ENCODE data around the gene MT1H. TPM values are rescaled to one million over a fixed set of nuclear protein-coding genes. Genes with fewer than 3 reads are reported as not detected.

The MT1H gene
- total RNA-seq, 1 donor: not detected

DNA sequence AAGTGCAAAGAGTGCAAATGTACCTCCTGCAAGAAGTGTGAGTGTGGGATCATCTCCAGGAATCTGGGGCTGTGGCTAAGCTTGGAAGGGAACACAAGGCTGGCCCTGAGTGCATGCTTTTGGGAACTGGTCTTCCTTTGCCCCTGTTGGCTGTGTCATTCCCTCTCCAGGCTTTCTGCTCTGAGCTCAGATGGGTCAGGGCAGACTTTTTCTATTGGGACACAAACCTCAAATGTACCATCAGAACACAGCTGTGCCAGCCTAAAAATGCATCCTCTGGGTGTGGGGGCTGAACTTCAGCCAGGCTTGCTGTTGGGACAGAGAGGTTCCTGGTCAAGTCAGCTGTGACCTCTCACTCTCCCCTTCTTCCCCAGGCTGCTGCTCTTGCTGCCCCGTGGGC lies 17.0 kb upstream of the MT1H start:
- H3K27ac ChIP-seq (ENCODE audit: low read depth, low read length): no peak overlapping the region
- no peak overlapping the region for H3K4me3 ChIP-seq (ENCODE audit: insufficient read depth, low read length)
- no peaks in the 10 kb centered on the region for H3K79me2 ChIP-seq (ENCODE audit: insufficient read depth, low read length)
- no peaks in the 10 kb centered on the region for H4K20me1 ChIP-seq (ENCODE audit: insufficient read depth, low read length)
- H3K27me3 ChIP-seq (ENCODE audit: insufficient read depth, low read length): peaks cover 35% of the 10 kb centered on the region
- no peak overlapping the region for H3K4me2 ChIP-seq (ENCODE audit: insufficient read depth, low read length)
- H2AFZ ChIP-seq (ENCODE audit: low read length): no peak overlapping the region
- no peaks in the 10 kb centered on the region for H3K36me3 ChIP-seq (ENCODE audit: insufficient read depth, low read length)
- H3K4me1 ChIP-seq (ENCODE audit: insufficient read depth, low read length): peaks cover under 1% of the 10 kb centered on the region
- H3K9me3 ChIP-seq (ENCODE audit: low read depth, low read length): no peaks in the 10 kb centered on the region
- TF ChIP-seq, protein P1, sequence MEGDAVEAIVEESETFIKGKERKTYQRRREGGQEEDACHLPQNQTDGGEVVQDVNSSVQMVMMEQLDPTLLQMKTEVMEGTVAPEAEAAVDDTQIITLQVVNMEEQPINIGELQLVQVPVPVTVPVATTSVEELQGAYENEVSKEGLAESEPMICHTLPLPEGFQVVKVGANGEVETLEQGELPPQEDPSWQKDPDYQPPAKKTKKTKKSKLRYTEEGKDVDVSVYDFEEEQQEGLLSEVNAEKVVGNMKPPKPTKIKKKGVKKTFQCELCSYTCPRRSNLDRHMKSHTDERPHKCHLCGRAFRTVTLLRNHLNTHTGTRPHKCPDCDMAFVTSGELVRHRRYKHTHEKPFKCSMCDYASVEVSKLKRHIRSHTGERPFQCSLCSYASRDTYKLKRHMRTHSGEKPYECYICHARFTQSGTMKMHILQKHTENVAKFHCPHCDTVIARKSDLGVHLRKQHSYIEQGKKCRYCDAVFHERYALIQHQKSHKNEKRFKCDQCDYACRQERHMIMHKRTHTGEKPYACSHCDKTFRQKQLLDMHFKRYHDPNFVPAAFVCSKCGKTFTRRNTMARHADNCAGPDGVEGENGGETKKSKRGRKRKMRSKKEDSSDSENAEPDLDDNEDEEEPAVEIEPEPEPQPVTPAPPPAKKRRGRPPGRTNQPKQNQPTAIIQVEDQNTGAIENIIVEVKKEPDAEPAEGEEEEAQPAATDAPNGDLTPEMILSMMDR (IDR thresholded peaks at IDR 0.05; ENCODE audit: extremely low read depth, low read depth, low read length): no peak
- DNase-seq (ENCODE audit: insufficient read length, low spot score, missing footprints): no peak

DNA sequence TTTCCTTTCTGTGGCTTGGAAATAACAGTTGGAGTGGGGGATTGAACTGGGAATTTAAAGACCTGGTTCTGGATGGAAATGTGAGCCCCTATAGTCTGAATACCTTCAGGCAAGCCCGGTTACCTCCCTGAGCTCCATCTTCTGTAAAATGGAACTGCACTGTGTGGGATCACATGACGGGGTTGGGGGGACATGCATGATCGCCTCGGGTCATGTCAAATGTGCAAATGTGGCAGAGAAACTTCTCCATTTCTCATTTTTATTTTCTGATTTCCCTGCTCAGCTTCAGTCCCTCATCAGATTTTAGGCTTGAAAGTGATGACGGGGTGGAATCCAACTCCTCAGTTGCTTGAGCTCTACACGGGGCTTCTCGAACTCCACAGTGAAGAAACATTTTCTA lies 16.4 kb upstream of the MT1H start:
- no peaks in the 10 kb centered on the region for H4K20me1 ChIP-seq (ENCODE audit: insufficient read depth, low read length)
- H3K27ac ChIP-seq (ENCODE audit: low read depth, low read length): no peak overlapping the region
- TF ChIP-seq, protein P1 (IDR thresholded peaks at IDR 0.05; ENCODE audit: extremely low read depth, low read depth, low read length): no peak
- H3K4me1 ChIP-seq (ENCODE audit: insufficient read depth, low read length): peaks cover 7% of the 10 kb centered on the region
- no peaks in the 10 kb centered on the region for H3K36me3 ChIP-seq (ENCODE audit: insufficient read depth, low read length)
- no peak for DNase-seq (ENCODE audit: insufficient read length, low spot score, missing footprints)
- H2AFZ ChIP-seq (ENCODE audit: low read length): no peak overlapping the region
- H3K4me3 ChIP-seq (ENCODE audit: insufficient read depth, low read length): no peak overlapping the region
- no peaks in the 10 kb centered on the region for H3K9me3 ChIP-seq (ENCODE audit: low read depth, low read length)
- no peaks in the 10 kb centered on the region for H3K79me2 ChIP-seq (ENCODE audit: insufficient read depth, low read length)
- no peak overlapping the region for H3K4me2 ChIP-seq (ENCODE audit: insufficient read depth, low read length)
- peaks cover 35% of the 10 kb centered on the region for H3K27me3 ChIP-seq (ENCODE audit: insufficient read depth, low read length)

GRCh38 chr16:56657555-56658326 lies 11.9 kb upstream of the MT1H start, which contains the start of gene MT1F:
Gene MT1F, plus strand, starts transcription at chr16:56657959. Its CDS starts 100 bp downstream, at chr16:56658059.
- TF ChIP-seq, protein P1 (IDR thresholded peaks at IDR 0.05; ENCODE audit: extremely low read depth, low read depth, low read length): no peak
- no peaks in the 10 kb centered on the region for H4K20me1 ChIP-seq (ENCODE audit: insufficient read depth, low read length)
- peak within 1 kb of the TSS; percentile 62 for H2AFZ ChIP-seq (ENCODE audit: low read length)
- H3K4me3 ChIP-seq (ENCODE audit: insufficient read depth, low read length): peak within 1 kb of the TSS; percentile 54
- no peak for DNase-seq (ENCODE audit: insufficient read length, low spot score, missing footprints)
- H3K79me2 ChIP-seq (ENCODE audit: insufficient read depth, low read length): no peaks in the 10 kb centered on the region
- H3K27me3 ChIP-seq (ENCODE audit: insufficient read depth, low read length): peaks cover 54% of the 10 kb centered on the region
- peaks cover 7% of the 10 kb centered on the region for H3K4me1 ChIP-seq (ENCODE audit: insufficient read depth, low read length)
- no peaks in the 10 kb centered on the region for H3K36me3 ChIP-seq (ENCODE audit: insufficient read depth, low read length)
- no peaks in the 10 kb centered on the region for H3K9me3 ChIP-seq (ENCODE audit: low read depth, low read length)
- H3K27ac ChIP-seq (ENCODE audit: low read depth, low read length): no peak within 1 kb of the TSS
- H3K4me2 ChIP-seq (ENCODE audit: insufficient read depth, low read length): peak within 1 kb of the TSS; percentile 71

DNA sequence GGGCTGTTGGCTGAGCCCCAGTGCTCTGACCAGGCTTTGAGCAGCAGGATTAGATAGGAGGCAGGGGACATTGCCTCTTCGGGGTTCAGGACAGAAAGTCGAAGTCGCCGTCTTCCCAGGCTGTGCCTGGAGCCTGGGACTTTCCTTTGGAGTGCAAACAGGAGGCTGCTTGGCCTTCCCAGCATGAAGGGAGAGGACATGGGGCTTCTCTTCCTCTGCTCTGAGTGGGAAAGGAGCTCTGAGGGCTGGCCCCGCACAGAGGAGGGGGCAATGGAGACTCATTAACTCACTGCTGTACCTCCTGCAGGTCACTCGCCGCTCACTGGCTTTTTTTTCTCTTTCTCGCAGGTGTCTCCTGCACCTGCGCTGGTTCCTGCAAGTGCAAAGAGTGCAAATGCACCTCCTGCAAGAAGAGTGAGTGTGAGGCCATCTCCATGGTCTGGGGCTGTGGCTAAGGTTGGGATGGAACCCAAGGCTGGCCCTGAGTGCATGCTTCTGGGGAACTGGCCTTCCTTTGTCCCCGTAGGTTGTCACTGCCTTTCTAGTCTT lies 11.2 kb upstream of the MT1H start:
- TF ChIP-seq, protein P1 (IDR thresholded peaks at IDR 0.05; ENCODE audit: extremely low read depth, low read depth, low read length): no peak
- peaks cover 56% of the 10 kb centered on the region for H3K27me3 ChIP-seq (ENCODE audit: insufficient read depth, low read length)

More for the DNA sequence above, 11.2 kb upstream of the MT1H start:
- Histone ChIP-seq H3K4me3 (ENCODE audit: insufficient read depth, low read length) (peak overlapping the region; percentile 54), H4K20me1 (ENCODE audit: insufficient read depth, low read length) (no peaks in the 10 kb centered on the region), H3K9me3 (ENCODE audit: low read depth, low read length) (no peaks in the 10 kb centered on the region), H3K4me2 (ENCODE audit: insufficient read depth, low read length) (peak overlapping the region; percentile 71), H2AFZ (ENCODE audit: low read length) (peak overlapping the region; percentile 62), H3K36me3 (ENCODE audit: insufficient read depth, low read length) (no peaks in the 10 kb centered on the region), H3K79me2 (ENCODE audit: insufficient read depth, low read length) (no peaks in the 10 kb centered on the region), H3K27ac (ENCODE audit: low read depth, low read length) (no peak overlapping the region), H3K4me1 (ENCODE audit: insufficient read depth, low read length) (peaks cover 7% of the 10 kb centered on the region)
- no peak for DNase-seq (ENCODE audit: insufficient read length, low spot score, missing footprints)

All from osteoblast (primary cell).